GM12892 (cell line): Measurements from ENCODE around the gene LYPD6B.
"Not testable (repeated sequence)": the region's sequence is repeated elsewhere in the genome, so short reads cannot be mapped to it uniquely, and the experiment has no call there.

Experiments
- DNase-seq: peaks from one replicate; pipeline ENCODE4 v3.0.0; 2011; ENCODE audit not compliant: insufficient read length
- FAIRE-seq: peaks from 2 replicates; lab custom pipeline; 2011; peaks lifted over from hg19 to GRCh38; lab: Jason Lieb, UNC
- POLR2A ChIP-seq: IDR thresholded peaks from 2 replicates; pipeline ENCODE4 v1.6.1; 2011; ENCODE audit warnings: low read depth, low read length, control low read depth
- POLR2AphosphoS5 ChIP-seq: IDR thresholded peaks from 2 replicates; pipeline ENCODE4 v1.6.1; 2011; ENCODE audit warnings: low read depth, low read length, control low read depth
- TAF1 ChIP-seq: IDR thresholded peaks from 2 replicates; pipeline ENCODE4 v1.6.1; 2011; ENCODE audit warnings: low read depth, mild to moderate bottlenecking, control low read depth, low read length, borderline replicate concordance

LYPD6B gene

GRCh38 chr2:149246186-149246585, 207.7 kb downstream of the LYPD6B start:
- TF ChIP-seq POLR2AphosphoS5 (no peak), TAF1 (no peak), POLR2A (no peak)
- no peak for DNase-seq
- no peak for FAIRE-seq

- FAIRE-seq, result not testable (repeated sequence)
Observed at GRCh38 chr2:149251436-149251835, 212.9 kb downstream of the LYPD6B start.

GRCh38 chr2:149256877-149257276, 218.4 kb downstream of the LYPD6B start:
- DNase-seq, FAIRE-seq: not testable (repeated sequence)

More at GRCh38 chr2:149251436-149251835, 212.9 kb downstream of the LYPD6B start:
- DNase-seq, result not testable (repeated sequence)

- TF ChIP-seq TAF1 (no peak), POLR2AphosphoS5 (no peak), POLR2A (no peak)
- DNase-seq (no peak), FAIRE-seq (no peak)
Observed at GRCh38 chr2:149258531-149258930, 220.0 kb downstream of the LYPD6B start.

- no peak for FAIRE-seq
Observed at GRCh38 chr2:149259136-149259535, 220.6 kb downstream of the LYPD6B start.

GRCh38 chr2:149261692-149262091, 223.2 kb downstream of the LYPD6B start:
- FAIRE-seq (no peak), DNase-seq (no peak)
- TF ChIP-seq TAF1, result no peak
- no peak for TF ChIP-seq POLR2A
- TF ChIP-seq POLR2AphosphoS5, result no peak

More at GRCh38 chr2:149259136-149259535, 220.6 kb downstream of the LYPD6B start:
- TF ChIP-seq TAF1 (no peak), POLR2AphosphoS5 (no peak), POLR2A (no peak)
- DNase-seq, result no peak
